K562 (cell line): ENCODE data around the gene AP5Z1. TPM values are rescaled to one million over a fixed set of nuclear protein-coding genes. Genes with fewer than 3 reads are reported as not detected.

Source experiments
- CC2D1A ChIP-seq: fragments of 450-650 bp; IDR thresholded peaks from 2 replicates; pipeline ENCODE4 v1.6.1; 2017; ENCODE audit warnings: mild to moderate bottlenecking
- CREM ChIP-seq: IDR thresholded peaks from 2 replicates; pipeline ENCODE4 v1.6.1; 2014; ENCODE audit warnings: antibody characterized with exemption, low read depth
- ETV5 ChIP-seq: sonication (generic); formaldehyde crosslinking; IDR thresholded peaks from 2 replicates; pipeline ENCODE4 v1.4.0; 2020; ENCODE audit warnings: low read depth, mild to moderate bottlenecking, missing genetic modification reagents
- HES1 ChIP-seq: fragments of 450-650 bp; IDR thresholded peaks from 2 replicates; pipeline ENCODE4 v1.6.1; 2016; ENCODE audit warnings: low read depth, mild to moderate bottlenecking, moderate library complexity
- HNRNPK ChIP-seq: fragments of 200-400 bp; formaldehyde crosslinking; IDR thresholded peaks from one replicate; pipeline ENCODE4 v1.6.1; 2018; ENCODE audit warnings: mild to moderate bottlenecking, low read depth, low read length; ENCODE audit not compliant: poor library complexity, severe bottlenecking
- MXD1 ChIP-seq: fragments of 250-450 bp; sonication (Bioruptor Pico); IDR thresholded peaks from 2 replicates; pipeline ENCODE4 v1.8.0; 2021; ENCODE audit warnings: borderline replicate concordance, mild to moderate bottlenecking, moderate library complexity; ENCODE audit not compliant: poor library complexity, severe bottlenecking
- NFIC ChIP-seq: fragments of 450-650 bp; IDR thresholded peaks from 2 replicates; pipeline ENCODE4 v1.6.1; 2017; ENCODE audit warnings: mild to moderate bottlenecking, inconsistent platforms
- NRF1 ChIP-seq, 2 experiments: fragments of 450-650 bp; IDR thresholded peaks in 1 of 2; conservative IDR thresholded peaks in 1 of 2; 2 replicates each; pipeline ENCODE4 v1.6.1; 2014; ENCODE audit warnings: mild to moderate bottlenecking in 2 of 2
- SMAD3 ChIP-seq: fragments of 450-650 bp; formaldehyde crosslinking; conservative IDR thresholded peaks from 2 replicates; pipeline ENCODE4 v1.4.0; 2020; ENCODE audit warnings: mild to moderate bottlenecking
- TFAM ChIP-seq: fragments of 250-450 bp; sonication (Bioruptor Pico); conservative IDR thresholded peaks from 2 replicates; pipeline ENCODE4 v1.5.0; 2021; ENCODE audit warnings: mild to moderate bottlenecking, moderate library complexity
- ZBTB7A ChIP-seq: IDR thresholded peaks from 2 replicates; pipeline ENCODE4 v1.6.1; 2011; ENCODE audit warnings: low read depth, mild to moderate bottlenecking, low read length, moderate library complexity, borderline replicate concordance; ENCODE audit not compliant: control insufficient read depth
- polyA plus RNA-seq, 8 experiments: library from polyadenylated mRNA; depleted of rRNA in 4 of 8; stranded (reverse) in 5 of 8; unstranded in 3 of 8; fragments of >200 nt; fragmentation: Nextera tagmentation in 2 of 8; fragmentation: Illumina TruSeq in 1 of 8; extraction: Ambion mirVana in 2 of 8; extraction: Trizol in 1 of 8; gene quantifications; 2 replicates each; pipeline versions ENCODE4 v1.2.1 to v1.2.3, GENCODE V29; 2011 to 2014; ENCODE audit warnings: inconsistent platforms in 1 of 8, missing spikeins in 1 of 8
- total RNA-seq, 7 experiments: library from RNA; depleted of rRNA in 6 of 7; stranded (reverse); fragments of >200 nt in 6 of 7; fragmentation: Illumina TruSeq in 2 of 7; extraction: Trizol in 2 of 7; gene quantifications; 2 replicates each; pipeline versions ENCODE4 v1.2.1 to v1.2.3, GENCODE V29; 2011 to 2021; ENCODE audit warnings: low replicate concordance in 1 of 7

AP5Z1 gene
- total and polyA plus RNA-seq, 9 of the 15 experiments (the other 6 are each of a cell fraction or from before 2014, with no cell fraction given): 0.06 to 31.1 (median 6.4) TPM

GRCh38 chr7:4797858-4798705 lies 22.7 kb downstream of the AP5Z1 start (continued):
- TF ChIP-seq CREM: peak; percentile 48; the same call in 1 of the 2 replicates
- no peak for TF ChIP-seq SMAD3
- TF ChIP-seq ZBTB7A: peak; percentile 69; the same call in 1 of the 2 replicates
- 0 out of 4 replicates have a peak, but pooled peaks of 1 of the 2 experiments have one; percentile 37 for TF ChIP-seq NRF1 (conservative IDR thresholded peaks at IDR 0.05 in 1 of 2, IDR thresholded peaks at IDR 0.05 in 1 of 2)
- no peak for TF ChIP-seq HNRNPK
- peak; percentile 25; the same call in 1 of the 2 replicates for TF ChIP-seq CC2D1A
- TF ChIP-seq HES1: no peak
- no peak for TF ChIP-seq NFIC
- no peak for TF ChIP-seq MXD1
- TF ChIP-seq TFAM (CRISPR knock-in tag): no peak
- TF ChIP-seq ETV5: no peak
